ENCODE data around the gene LDLRAD4. TPM values are rescaled to one million over a fixed set of nuclear protein-coding genes. Genes with fewer than 3 reads are reported as not detected.

The LDLRAD4 gene
- total and polyA plus RNA-seq, 2 donors (not counting 1 experiment from before 2014, with no cell fraction given): 13.9 to 35.7 TPM

- peaks cover 18% of the 10 kb centered on the region for H3K27me3 Mint-ChIP-seq
Measured at GRCh38 chr18:13184396-13184795, 34.2 kb upstream of the LDLRAD4 start.

GRCh38 chr18:13185675-13186198 lies 32.8 kb upstream of the LDLRAD4 start:
- no peak for DNase-seq
- H2AFZ ChIP-seq (ENCODE audit: insufficient read depth, low read depth, low read length, poor library complexity, severe bottlenecking): no peak overlapping the region
- H3K36me3 ChIP-seq (replicated peaks in 1 of 2; ENCODE audit: control extremely low read depth in 1 of 2, control insufficient read depth in 1 of 2, extremely low read depth in 1 of 2, insufficient read depth in 2 of 2, low read length in 1 of 2): no peaks in the 10 kb centered on the region
- H4K20me1 ChIP-seq (ENCODE audit: control insufficient read depth, insufficient read depth, low read length, poor library complexity, severe bottlenecking): no peaks in the 10 kb centered on the region
- no peaks in the 10 kb centered on the region for H3K9me3 ChIP-seq (ENCODE audit: control extremely low read depth in 1 of 3, control insufficient read depth in 2 of 3, insufficient read depth in 1 of 3, low read length in 2 of 3)
- TF ChIP-seq CTCF (IDR thresholded peaks at IDR 0.05): no peak
- TF ChIP-seq EZH2 (IDR thresholded peaks at IDR 0.05; ENCODE audit: borderline replicate concordance, insufficient read depth, low read depth, low read length, poor library complexity, severe bottlenecking): no peak
- CTCF ChIA-PET: no interaction called here
- Mint-ChIP-seq H3K9me3 (ENCODE audit: insufficient read depth) (no peaks in the 10 kb centered on the region), H3K4me1 (no peaks in the 10 kb centered on the region), H3K4me3 (no peak overlapping the region), H3K27me3 (peaks cover 15% of the 10 kb centered on the region), H3K27ac (no peak overlapping the region)
- H3K27me3 ChIP-seq (replicated peaks in 1 of 4; ENCODE audit: control extremely low read depth in 1 of 4, control insufficient read depth in 3 of 4, insufficient read depth in 4 of 4, low read length in 3 of 4): no peaks in the 10 kb centered on the region
- no peak for ATAC-seq (ENCODE audit: low read depth)
- no peak overlapping the region for H3K4me2 ChIP-seq (replicated peaks; ENCODE audit: low read depth, low read length, poor library complexity, severe bottlenecking)
- intact Hi-C loops (cut with micrococcal nuclease): no loop called here
- no peak overlapping the region for H3K9ac ChIP-seq (ENCODE audit: low read length)
- H3K79me2 ChIP-seq (ENCODE audit: control insufficient read depth, insufficient read depth, low read length): no peaks in the 10 kb centered on the region
- 97% methylated on average over 8 of the region's 8 CpGs for WGBS (ENCODE audit: insufficient coverage)
- POLR2A ChIA-PET: no interaction called here
- no peak overlapping the region for H3K27ac ChIP-seq (ENCODE audit: low read length in 2 of 2)
- no peak overlapping the region for H3K4me3 ChIP-seq (ENCODE audit: control extremely low read depth in 1 of 5, extremely low read depth in 1 of 5, insufficient read depth in 1 of 5, low read depth in 2 of 5, low read length in 4 of 5)
- no peaks in the 10 kb centered on the region for H3K4me1 ChIP-seq (ENCODE audit: control insufficient read depth in 2 of 2, insufficient read depth in 2 of 2, low read length in 2 of 2)

More at GRCh38 chr18:13184396-13184795, 34.2 kb upstream of the LDLRAD4 start:
- no peaks in the 10 kb centered on the region for H3K36me3 ChIP-seq (replicated peaks in 1 of 2; ENCODE audit: control extremely low read depth in 1 of 2, control insufficient read depth in 1 of 2, extremely low read depth in 1 of 2, insufficient read depth in 2 of 2, low read length in 1 of 2)
- no peak overlapping the region for H3K4me3 ChIP-seq (ENCODE audit: control extremely low read depth in 1 of 5, extremely low read depth in 1 of 5, insufficient read depth in 1 of 5, low read depth in 2 of 5, low read length in 4 of 5)
- ATAC-seq (ENCODE audit: low read depth): no peak
- H3K4me1 ChIP-seq (ENCODE audit: control insufficient read depth in 2 of 2, insufficient read depth in 2 of 2, low read length in 2 of 2): no peaks in the 10 kb centered on the region
- H3K4me1 Mint-ChIP-seq: no peaks in the 10 kb centered on the region
- no peak overlapping the region for H3K9ac ChIP-seq (ENCODE audit: low read length)
- no peak overlapping the region for H2AFZ ChIP-seq (ENCODE audit: insufficient read depth, low read depth, low read length, poor library complexity, severe bottlenecking)
- H3K4me3 Mint-ChIP-seq: no peak overlapping the region
- H3K9me3 ChIP-seq (ENCODE audit: control extremely low read depth in 1 of 3, control insufficient read depth in 2 of 3, insufficient read depth in 1 of 3, low read length in 2 of 3): no peaks in the 10 kb centered on the region
- H3K27ac ChIP-seq (ENCODE audit: low read length in 2 of 2): no peak overlapping the region
- TF ChIP-seq CTCF (IDR thresholded peaks at IDR 0.05) (no peak), EZH2 (IDR thresholded peaks at IDR 0.05; ENCODE audit: borderline replicate concordance, insufficient read depth, low read depth, low read length, poor library complexity, severe bottlenecking) (no peak)
- H4K20me1 ChIP-seq (ENCODE audit: control insufficient read depth, insufficient read depth, low read length, poor library complexity, severe bottlenecking): no peaks in the 10 kb centered on the region
- no peaks in the 10 kb centered on the region for H3K79me2 ChIP-seq (ENCODE audit: control insufficient read depth, insufficient read depth, low read length)
- CTCF ChIA-PET: no interaction called here
- H3K27me3 ChIP-seq (replicated peaks in 1 of 4; ENCODE audit: control extremely low read depth in 1 of 4, control insufficient read depth in 3 of 4, insufficient read depth in 4 of 4, low read length in 3 of 4): no peaks in the 10 kb centered on the region
- intact Hi-C loops (cut with micrococcal nuclease): no loop called here
- POLR2A ChIA-PET: no interaction called here
- no peak overlapping the region for H3K27ac Mint-ChIP-seq
- H3K9me3 Mint-ChIP-seq (ENCODE audit: insufficient read depth): no peaks in the 10 kb centered on the region
- WGBS (ENCODE audit: insufficient coverage): 94% methylated on average over 9 of the region's 9 CpGs
- H3K4me2 ChIP-seq (replicated peaks; ENCODE audit: low read depth, low read length, poor library complexity, severe bottlenecking): no peak overlapping the region
- no peak for DNase-seq
